ELF-1 (cell line): Measurements from ENCODE around the gene F12.

ENCODE experiments used
- DNase-seq: peaks from one replicate; pipeline ENCODE4 v3.0.0-alpha.2; 2016; ENCODE audit warnings: low read depth, low spot score

F12 gene

GRCh38 chr5:177409043-177409801 lies at the start of gene F12:
TSS of gene F12 (minus strand) at chr5:177409564. CDS start at chr5:177409527, 37 bp downstream.
- DNase-seq, result no peak

DNA sequence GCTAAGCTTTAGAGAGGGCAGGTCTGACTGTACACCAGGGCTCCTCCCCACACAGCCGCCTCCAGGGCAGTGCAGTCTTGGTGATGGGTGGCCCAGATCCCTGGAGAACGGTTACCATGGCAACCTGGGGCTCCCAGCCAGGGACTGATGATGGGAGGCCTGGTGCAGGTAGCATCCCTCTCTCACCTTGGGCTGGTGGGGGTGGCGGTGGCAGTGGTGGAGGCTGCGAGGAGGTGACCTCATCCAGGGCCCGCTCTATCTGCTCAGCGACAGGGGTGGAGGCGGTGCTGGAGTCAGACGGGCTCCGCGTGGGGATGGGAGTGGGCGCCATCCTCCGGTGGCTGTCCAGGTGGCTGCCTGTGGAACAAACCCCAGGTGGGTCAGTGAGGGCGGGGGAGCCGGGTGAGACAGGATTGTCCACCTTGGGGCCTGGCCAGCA lies 49.6 kb upstream of the F12 start:
- no peak for DNase-seq

- no peak for DNase-seq
Observed at GRCh38 chr5:177457852-177458681, 48.7 kb upstream of the F12 start.

DNA sequence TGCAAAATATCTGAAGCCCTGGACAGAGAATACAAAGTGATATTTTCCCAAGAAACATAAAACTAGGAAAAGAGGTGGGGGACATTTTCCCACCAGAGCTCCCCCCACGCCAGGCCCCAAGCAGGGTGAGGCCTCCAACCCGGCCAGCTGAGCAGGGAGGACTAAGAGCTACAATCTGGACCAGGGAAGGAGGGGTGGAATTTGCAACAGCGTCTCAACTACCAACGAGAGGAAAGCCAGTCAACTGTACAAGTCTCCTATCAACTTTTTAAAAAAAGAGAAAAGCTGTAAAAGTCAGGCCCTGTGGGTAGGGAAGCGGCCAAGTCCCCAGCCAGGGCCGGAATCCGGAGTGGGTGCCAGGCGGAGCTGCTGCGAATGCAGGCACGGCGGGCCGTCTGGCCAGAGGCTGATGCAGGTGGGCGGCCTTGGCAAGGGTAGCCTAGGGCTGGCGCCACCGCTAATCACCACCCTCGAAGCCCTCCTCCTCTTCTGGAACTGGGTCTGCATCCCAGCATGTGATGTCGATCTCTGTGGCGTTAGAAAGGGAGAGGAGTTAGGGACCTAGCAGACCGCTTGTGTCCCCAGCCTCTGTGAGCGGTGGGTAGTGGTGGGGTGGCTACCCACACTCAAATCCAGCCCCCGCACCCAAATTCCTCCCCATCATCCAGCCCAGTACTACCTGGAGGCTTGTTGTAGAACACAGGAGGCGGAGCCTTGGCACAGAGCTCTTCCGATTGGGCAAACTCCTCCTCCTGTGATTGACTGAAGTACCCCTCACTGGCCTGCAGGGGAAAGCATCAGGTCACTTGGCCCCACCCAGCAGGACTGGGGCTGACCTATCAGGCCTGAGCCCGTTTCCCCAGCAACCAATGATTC lies 47.9 kb upstream of the F12 start:
- peak; percentile 99 for DNase-seq

GRCh38 chr5:177456591-177456964 lies 47.2 kb upstream of the F12 start:
- DNase-seq, result no peak

DNA sequence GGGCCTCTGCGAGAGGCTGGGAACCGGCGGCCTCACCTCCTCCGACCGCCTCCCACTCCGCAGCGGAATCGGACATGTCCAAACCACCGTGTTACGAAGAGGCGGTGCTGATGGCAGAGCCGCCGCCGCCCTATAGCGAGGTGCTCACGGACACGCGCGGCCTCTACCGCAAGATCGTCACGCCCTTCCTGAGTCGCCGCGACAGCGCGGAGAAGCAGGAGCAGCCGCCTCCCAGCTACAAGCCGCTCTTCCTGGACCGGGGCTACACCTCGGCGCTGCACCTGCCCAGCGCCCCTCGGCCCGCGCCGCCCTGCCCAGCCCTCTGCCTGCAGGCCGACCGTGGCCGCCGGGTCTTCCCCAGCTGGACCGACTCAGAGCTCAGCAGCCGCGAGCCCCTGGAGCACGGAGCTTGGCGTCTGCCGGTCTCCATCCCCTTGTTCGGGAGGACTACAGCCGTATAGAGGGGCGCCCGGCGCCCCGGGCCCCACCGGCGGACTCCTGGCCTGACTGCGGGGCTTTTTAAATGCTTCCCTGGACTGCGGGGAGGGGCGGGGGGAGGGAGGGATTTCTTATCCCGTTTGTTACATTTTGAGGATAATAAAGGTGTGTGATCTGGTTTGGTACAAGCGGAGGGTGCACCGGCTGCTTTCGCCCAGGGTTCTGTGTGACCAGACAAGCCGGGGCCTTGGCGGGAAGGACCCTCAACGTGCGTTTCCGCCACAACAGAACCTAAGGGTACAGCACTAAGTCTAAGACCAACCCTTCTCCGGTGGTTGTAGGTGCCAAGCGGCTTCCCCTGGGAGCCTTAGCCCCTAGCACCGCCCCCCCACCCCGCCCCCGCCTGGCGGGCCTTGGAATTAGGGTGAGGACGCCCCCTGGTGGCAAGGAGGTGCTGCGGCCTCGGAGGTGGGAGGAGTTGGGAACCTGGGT lies 46.6 kb upstream of the F12 start:
- DNase-seq, result peak; percentile 92

DNA sequence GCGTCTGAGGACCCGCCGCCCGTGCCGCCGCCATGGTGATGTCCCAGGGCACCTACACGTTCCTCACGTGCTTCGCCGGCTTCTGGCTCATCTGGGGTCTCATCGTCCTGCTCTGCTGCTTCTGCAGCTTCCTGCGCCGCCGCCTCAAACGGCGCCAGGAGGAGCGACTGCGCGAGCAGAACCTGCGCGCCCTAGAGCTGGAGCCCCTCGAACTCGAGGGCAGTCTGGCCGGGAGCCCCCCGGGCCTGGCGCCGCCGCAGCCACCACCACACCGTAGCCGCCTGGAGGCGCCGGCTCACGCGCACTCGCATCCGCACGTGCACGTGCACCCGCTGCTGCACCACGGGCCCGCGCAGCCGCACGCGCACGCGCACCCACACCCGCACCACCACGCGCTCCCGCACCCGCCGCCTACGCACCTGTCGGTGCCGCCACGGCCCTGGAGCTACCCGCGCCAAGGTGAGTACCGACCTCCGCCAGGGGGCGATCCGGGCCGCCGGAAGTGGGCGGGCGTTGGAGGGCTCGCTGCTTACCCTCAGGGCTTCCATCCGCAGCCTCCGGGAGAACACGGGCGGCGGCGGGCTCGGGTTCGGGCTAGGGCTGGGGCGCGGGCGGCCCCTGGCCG lies 45.8 kb upstream of the F12 start:
- peak; percentile 92 for DNase-seq

DNA sequence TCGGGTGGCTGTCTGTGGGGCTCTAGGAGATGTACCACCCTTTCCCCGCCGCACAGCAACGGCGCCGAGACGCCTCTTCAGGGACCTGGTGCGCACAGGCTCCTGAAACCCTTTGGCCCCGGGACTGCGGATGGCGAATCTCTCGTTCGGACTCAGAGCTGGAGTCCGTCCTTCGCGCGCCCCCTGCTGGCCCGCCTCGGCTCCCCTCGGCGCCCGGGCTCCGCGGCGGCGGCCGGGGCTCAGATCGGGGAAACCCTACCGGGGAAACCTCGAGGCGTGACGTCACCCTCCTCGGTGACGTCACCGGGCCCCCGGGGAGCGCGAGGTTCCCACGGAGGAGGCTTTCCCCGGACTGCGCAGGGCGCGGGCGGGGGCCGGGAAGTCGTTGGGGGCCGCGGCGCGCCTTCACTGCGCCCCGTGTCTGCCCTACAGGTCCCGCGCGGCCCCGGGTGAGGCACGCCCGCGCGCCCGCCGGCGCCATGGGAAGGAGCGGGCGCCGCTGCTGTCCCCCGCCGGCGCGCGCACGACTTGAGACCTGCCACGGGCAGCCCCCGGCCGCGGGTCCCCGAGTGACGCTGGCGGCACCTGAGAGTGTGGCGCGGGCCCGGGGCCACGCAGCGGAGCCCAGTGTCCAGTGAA lies 45.2 kb upstream of the F12 start:
- peak; percentile 97 for DNase-seq

GRCh38 chr5:177453852-177454396 lies 44.6 kb upstream of the F12 start:
- DNase-seq, result no peak

DNA sequence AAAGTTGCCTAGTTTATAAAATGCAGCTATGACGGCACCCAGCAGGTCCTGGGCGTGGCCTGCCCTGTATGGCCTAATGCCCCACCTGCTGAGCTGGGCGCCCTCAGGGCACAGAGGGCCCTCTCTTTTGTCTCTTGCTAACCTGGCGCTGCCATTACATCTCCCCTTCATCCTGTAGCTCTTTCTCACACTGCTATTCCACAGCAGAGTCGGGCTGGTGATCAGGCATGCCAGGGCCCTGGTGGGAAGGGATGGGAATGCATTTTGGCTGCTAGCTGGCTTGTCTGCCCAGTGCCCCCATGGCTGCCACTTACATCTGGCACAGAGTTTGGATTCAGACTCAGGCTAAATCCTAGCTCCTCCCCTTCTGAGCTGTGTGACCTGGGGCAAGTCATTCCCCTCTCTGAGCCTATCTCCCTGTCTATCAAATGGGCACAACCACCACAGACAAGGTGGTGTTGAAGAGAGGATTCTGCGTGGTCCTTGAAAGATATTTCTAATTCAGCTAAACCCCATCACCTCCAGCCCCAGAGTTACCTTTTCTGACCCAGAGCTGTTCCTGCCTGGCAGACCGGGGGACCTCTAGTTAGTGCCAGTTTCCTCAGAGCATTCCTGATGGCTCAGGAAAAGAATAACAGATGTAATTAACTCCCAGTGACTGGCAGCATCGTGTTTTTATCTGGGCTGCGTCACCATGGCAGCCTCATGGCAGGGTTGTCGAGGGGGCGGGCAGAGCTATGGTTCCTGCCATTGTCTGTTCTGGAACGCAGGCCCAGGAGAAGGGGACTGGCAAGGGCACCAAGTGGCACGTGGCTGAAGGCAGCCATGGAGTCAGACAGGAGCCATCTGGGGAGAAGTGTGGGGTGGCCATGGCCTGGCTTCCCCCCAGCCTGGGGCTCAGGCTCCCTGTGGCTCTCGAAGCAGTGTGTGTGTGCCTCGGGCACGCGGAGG lies 43.6 kb upstream of the F12 start:
- peak; percentile 74 for DNase-seq

GRCh38 chr5:177450667-177451424 lies 41.5 kb upstream of the F12 start:
- DNase-seq, result no peak

DNA sequence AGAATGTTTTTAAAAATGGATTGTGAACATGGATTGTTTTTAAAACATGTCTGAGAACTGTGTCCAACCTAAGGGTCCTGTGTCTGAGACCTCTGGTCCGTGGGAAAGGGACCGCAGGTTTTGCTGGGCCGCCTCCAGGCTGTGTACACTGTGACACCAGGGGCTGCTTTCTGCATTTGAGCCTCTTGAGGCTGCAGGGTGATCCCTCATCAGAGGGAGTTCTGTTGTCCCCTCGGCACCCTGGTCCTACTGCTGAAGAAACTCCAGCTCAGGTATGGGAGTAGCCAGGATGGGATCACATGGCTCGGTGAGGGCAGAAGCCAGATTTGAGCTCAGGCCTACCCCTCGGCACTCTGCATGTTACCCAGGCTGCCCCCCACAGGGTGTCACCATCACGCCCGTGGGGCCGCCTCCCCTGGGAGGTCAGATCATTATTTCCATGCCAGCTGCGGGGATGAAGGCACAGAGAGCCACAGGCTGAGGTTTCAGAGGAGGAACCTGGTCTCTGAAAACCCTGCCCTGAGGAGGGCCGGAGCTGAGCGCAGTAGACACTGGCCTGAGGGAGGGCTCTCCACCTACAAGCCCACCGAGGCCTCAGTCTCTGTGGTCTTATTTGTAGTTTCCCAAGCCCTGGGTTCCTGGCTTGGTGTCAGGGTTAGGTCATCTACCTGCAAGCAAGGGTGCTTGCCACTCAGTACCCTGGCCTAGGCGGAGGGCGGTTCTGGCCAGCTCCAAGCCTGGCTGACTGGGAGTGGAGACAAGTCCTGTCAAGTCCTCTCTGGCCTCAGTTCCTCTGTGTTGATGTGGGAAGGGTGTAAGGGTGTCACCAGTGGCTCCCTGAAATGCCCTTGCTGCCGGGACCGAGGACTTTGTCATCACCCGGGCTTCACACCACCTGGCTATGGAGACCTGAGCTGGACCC lies 40.0 kb upstream of the F12 start:
- DNase-seq, result no peak

DNA sequence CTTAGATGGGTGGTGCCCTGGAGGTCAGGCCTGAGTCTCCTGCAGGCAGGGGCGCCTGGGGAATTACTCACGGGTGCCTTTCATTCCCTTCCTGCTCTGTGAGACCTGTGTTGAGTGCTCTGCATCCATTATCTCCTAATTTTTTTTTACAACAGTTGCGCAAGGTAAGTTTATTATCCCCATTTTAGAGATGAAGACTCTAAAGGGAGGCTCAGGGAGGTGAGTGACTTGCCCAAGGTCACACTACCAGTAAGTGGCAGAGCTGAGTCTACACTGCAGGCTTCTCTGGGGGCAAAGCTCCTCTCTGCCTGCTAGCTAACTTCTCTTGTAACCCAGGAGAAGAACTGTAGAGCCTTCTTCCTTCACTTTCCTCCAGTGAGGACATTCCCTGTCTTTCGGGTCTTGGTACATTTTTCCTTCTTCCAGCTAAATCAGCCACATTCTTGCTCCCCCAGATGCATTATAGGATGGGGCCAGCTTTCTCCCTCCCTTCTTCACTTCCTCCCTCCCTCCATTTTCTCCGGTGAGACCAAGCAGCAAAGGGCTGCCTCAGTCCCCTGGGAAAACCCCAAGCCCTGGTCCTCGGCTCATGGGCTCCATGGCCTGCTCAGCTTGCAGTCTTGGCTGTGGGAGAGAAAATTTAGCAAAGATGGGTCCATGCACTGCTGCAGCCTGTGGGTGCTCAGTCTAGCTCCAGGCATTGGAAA lies 39.0 kb upstream of the F12 start:
- DNase-seq, result no peak

- DNase-seq, result peak; percentile 74
Observed at GRCh38 chr5:177447611-177448243, 38.4 kb upstream of the F12 start.

- DNase-seq, result no peak
Observed at GRCh38 chr5:177447066-177447610, 37.8 kb upstream of the F12 start.
